Activated CD8-positive, alpha-beta memory T cell treated with anti-CD3 and anti-CD28 coated beads for 48 hours (primary cell): ENCODE measurements around the gene TBXAS1.

Source experiments
- DNase-seq, 3 experiments: peaks; one replicate each; pipeline ENCODE4 v3.0.0-alpha.2; 2020; ENCODE audit warnings: low read depth in 2 of 3, low spot score in 2 of 3

TBXAS1 gene

DNA sequence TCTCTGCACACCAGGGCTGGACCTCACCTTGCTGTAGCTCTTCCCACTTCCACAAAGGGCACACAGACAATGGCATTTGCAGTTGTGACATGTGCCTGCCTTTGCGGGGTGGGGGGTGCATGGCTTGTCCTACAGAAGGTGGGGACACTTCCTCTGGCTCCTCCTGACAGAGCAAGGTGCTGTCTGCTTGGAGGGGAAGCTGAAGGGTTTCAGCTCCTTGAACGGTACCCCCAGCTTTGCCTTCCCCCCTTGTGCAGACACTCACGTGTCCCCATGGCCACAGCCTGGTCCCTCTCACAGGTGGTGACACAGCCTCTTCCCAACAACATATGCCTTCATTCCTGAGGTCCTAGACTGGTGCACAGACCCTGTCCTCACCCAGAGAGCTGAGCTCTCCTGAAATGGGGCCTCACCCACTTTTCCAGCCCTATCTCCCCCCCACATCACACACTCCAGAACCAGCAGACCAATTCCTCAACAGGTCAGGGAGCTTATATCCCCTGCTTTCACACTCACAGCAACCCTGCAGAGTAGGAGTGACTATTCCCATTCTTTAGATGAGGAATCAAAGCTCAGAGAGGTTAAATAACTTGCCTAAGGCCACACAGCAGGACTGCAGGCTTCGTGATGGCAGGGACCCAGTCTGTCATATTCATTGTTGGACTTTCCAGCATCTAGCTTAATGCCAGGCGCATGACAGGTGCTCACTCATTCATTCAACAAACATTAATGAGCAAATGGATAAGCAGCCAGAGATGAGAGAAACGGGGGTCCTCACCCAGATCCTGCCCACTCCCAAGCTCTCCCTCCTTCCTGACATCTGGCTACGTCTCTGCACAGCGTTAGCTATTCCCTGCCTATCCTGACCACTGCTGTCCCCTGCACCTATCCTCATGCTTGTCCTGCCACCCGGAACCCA lies 189.3 kb downstream of the TBXAS1 start:
- DNase-seq, result no peak

DNA sequence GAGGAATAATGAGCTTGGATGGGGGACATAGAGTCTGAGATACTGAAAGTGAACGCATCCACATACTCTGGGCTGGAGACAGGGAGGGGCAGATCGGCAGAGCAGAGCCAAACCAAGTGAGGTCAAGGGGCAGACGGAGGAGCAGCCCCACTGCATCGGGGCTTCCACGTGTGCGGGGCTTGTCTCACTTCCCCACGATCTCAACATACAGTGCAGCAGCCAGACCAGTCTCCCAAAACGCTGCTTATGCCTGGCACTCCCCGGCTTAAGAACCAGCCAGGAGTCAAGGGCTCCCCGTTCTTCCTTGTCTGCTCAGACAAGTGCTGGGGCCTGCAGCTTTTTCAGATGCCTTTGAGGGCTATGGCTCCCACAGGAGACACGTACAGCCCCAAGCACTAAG lies 190.1 kb downstream of the TBXAS1 start:
- no peak for DNase-seq

DNA sequence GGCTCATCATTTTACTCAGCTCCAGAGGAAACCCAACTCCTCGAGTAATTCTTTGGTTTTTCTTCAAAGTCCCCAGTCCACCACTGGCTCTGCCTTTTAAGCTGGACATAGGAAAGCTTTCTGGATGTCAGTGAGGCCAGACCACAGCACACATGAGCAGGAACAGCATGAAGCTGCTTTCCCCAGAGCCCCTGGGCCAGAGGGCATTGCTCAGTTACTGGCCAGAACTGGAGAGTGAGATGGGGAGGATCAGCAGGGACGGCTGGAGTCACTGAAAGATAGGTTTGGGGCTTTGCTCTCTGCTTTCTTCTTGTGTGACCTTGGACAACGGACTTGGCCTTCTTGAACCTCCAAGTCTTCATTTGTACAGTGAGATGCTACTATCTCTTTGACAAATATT lies 190.5 kb downstream of the TBXAS1 start:
- no peak for DNase-seq

DNA sequence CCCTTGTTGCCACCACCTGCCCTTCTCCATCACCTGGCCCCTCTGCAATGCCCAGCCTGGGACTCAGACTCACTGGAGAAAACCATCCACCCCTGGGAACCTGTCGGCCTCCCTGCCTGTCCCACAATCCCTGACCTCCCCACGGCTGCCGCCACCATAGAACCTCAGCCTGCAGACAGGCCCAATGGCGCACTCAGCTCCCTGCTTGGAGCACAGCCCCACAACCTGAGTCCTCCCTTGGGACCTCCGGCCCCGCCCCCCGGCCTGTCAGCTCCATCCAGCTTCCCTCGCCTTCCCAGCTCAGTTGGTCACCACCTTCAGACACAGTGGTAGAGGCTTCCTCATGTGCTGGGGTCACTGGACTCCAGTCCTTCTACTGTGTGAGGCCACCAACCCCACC lies 192.5 kb downstream of the TBXAS1 start:
- no peak for DNase-seq

DNA sequence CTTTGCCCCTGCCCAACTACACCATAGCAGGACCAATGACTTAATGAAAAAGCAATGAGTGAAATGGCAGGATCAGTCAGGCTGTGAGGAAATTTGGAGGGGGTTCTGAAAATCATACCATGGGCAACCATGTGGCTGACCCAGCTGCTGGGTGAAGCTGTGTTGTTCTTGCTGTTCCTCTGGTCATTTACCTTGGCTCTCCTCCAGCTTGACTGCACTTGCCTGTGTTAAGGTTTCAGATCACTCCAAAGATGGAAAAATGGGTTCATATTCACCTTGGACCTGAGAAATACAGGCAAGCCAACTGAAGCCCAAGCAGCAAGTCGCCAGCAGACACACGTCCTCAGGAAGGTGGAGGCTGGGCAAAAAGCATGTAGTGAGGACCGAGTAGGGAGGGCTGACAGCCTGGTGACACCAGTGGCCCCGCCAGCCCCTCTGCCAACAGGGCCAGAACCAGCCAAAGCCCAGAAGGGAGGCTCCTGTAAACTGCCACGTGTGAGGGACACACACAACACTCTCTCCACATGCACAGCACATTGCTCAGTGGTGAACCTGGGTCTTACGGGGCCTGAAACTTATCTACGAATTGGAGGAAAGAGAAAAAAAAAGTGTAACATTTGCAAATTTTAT lies 193.6 kb downstream of the TBXAS1 start:
- no peak for DNase-seq

DNA sequence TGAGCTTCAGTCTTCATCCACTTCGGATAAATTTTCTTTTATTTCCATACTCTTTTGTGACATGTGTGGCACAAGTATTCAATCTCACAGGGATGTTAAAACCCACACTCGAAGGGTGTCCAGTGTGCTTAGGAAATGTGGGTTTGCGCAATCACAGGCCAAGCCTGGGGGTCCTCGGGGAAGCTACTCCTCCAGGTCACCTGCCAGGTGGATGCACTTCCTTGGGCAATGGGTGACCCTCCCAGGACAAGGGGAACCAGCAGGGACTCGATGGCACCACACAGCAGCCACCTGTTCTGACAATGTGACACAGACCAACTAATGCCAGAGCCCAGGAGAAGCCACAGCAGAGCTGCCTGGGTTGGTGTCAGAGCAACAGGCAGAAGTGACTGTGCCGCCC lies 194.7 kb downstream of the TBXAS1 start:
- DNase-seq, result no peak

DNA sequence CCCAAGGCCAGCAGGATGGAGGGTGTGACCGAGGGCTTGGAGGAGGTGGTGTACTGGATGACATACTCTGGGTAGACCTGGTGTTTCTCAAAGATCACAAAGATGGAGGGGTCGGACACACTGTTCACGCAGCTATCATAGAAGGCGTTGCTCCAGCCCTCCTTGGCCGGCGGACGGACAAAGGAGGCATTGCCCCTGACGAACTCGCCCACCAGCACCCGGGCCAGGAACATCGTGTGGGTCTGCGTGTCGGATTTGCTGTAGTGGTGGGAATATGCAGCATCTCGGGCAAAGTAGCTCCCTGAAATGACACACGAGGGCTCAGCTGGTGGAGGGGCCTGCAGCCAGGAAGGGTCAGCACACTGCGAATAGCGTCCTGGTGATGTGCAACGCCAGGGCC lies 195.5 kb downstream of the TBXAS1 start:
- DNase-seq, result no peak

DNA sequence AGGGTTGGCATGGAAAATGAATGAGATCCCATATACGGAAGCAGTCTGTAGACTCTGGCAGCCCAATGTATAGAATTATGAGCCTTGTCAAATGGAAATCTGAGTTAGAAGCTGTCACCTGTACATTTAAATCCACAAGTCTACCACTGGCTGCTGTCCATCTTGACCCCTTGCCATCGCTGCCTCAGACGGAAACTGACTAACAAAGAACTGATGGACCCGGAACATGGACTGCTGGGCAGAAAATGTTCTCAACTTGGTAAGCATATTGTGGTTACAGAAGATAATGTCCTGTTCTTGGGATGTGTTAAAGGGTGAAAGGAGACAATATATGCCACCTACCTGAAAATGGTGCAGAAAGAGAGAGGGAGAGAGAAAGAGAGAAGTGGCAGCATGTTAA lies 196.2 kb downstream of the TBXAS1 start:
- no peak for DNase-seq

DNA sequence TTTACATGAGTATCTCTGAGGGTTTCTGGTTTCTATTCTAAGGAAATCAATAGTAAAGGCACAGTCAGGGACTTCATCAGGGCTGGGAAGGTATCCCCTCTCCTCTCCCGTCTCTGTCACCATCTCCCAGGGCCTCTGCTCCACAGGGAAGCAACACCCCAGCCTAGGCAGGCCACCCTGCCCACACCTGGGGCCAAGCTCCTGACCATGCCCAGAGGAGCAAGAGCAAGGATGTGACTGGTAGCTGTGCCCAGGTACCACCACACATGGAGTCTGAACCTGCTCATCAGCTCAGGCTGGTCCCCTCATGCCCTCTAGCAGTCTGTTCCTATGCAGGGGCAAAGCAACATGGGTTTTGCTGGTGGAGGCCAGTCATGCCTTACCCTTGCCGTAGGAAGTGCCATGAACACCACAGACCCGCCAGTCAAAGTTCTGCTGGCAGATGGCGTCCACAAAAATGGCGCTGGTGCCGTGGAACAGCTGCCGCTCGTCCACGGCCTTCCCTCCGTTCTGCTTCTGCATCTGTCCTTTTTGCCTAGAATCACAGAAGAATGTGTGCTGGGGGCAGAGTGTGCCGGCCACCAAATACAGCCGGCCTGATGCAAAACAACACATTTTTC lies 196.9 kb downstream of the TBXAS1 start:
- DNase-seq, result no peak

DNA sequence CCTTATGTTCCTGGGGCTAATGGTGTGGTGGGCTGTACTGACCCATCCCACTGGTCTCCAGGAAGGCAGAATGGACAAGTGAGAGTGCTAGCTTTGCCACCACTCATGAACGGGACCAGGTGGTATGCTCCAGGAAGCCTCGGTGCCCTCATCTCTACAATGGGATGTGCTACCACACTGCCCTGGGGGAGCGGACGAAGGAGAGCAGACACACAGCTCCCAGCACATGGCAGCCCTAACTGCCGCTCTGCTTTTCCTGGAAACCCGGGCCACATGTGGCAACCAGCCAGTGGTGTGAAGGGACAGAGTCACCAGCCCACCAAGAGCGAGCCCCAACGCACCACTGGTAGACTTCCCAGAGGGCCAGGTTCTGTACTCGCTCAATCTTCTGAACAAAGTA lies 197.9 kb downstream of the TBXAS1 start:
- DNase-seq, result no peak

DNA sequence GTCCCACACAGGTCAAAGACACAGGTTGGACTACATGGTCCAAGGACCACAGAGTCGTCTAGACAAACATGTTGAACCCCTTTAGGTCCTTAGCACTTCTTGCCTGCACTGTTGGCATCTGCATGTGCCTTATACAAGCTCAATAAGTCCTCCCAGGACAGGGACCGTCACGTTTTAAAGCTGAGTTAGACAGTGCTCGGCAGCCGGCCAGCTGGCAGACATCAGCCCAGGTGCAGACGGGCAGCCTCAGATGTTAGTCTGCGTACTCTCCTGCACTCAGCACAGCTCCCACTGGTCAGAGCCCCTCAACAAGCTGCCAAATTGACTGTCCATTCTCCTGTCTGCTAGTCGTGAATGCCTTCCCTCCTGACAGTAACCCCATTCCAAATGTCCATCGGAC lies 198.8 kb downstream of the TBXAS1 start:
- DNase-seq, result no peak

DNA sequence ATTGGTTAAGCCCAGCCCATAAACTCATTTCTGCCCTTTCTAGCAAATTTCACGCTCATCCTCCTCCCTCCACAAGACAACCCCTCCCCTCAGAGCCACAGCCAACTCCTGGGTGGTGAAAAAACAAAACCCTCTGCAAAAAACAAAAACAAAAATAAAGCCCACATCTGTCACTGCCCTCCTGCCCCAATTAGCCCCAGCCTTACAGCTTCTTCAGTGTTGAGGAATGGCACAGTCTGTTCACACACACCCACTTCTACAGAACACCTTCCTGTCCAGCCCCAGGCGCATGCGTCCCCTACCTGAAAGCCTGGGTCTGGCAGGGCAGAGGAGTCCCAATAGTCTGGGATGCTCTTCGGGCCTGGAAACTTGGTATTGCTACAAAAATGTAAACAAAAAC lies 199.2 kb downstream of the TBXAS1 start:
- no peak for DNase-seq

DNA sequence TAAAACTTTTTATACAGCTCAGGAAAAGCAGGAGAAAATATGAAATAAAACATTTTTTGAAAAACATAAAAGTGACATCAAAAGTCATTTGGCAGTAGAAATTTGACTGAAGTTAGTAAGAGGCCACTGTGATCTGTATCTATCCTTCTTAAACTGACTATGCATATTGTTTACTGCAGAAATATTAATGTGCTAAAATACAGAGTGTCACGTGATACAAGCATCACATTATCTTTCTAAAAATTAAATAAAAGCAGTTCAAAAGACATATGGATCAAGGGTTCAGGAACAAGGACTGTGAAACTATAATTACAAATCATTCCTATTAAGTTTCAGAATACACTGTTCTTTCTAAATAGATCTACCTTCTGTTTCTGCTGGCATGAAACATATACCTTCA lies 200.0 kb downstream of the TBXAS1 start:
- no peak for DNase-seq

DNA sequence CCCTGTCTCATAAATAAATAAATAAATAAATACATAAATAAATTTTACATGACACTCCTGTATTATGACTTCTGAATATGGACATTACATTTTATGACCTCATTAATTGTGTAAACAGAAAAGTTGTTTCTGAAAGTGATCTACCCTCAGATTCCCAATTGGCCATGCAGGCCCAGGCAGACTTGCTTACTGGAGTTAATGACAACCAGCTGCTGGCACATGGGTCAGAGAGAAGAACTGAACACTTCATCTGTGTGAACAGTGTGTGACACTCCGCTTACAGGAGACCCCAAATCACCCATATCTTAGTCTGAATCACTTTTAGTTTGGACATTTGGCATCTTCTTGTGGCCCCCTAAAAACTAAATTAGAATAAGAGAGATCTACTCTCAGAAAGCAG lies 202.3 kb downstream of the TBXAS1 start:
- no peak for DNase-seq

DNA sequence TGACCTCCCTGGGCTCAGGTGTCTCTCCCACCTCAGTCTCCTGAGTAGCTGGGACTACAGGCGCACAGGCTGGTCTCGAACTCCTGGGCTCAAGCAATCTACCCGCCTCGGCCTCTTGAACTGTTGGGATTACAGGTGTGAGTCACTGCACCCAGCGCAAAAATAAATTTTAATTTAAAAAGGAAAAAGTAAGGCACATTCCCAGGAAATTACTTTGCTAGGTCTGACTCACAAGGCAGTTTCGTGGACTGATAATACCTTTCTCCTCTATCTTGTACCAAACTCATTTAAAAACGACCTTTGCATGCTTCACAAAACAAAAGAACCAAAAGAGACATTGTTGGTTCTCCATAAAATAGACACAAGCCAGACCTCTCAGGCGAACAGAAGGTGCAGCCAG lies 204.0 kb downstream of the TBXAS1 start:
- DNase-seq, result no peak

DNA sequence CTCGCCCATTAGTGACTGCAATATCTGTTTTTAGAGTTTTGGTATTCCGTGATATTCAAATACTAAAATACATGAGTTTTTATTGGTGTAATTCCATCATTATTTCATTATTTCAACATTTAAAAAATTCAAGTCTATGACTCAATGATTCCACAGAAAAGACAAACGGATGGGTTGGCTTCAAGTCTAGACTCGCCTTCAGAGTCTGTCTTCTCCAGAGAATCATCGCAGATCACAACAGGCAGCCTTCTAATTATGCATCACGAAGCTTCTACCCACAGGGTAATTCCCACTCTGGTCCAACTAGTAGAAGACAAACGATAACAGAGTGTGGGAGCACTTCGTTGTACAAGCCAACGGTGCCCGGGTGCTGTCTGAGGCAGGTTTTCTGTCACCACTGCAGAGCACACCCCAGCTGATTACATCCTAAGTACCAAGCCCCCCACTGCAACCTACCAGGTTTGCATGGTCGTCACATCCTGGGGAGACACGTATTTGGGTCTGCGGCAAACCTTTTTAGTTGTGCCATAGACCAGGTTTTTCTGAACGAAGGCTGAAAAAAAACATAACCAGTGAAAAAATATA lies 204.8 kb downstream of the TBXAS1 start:
- DNase-seq, result no peak

DNA sequence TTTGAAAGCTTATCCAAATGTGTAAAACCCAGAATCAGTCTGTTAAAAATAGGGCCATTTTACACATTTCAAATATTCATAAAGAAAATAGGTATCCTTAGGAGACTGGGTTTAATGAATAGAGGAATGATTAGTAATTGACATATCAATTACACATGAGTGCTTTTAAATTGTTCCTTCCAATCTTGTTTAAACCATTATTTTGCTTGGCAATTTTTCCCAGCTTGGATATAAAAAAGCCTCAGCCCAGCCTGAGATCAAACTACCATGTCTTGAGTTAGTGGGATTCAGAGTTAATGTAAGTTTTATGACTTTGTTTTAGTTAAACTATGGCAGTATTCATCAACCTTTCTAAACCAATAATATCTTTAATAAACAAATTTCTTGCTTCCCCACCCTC lies 205.4 kb downstream of the TBXAS1 start:
- DNase-seq, result no peak

DNA sequence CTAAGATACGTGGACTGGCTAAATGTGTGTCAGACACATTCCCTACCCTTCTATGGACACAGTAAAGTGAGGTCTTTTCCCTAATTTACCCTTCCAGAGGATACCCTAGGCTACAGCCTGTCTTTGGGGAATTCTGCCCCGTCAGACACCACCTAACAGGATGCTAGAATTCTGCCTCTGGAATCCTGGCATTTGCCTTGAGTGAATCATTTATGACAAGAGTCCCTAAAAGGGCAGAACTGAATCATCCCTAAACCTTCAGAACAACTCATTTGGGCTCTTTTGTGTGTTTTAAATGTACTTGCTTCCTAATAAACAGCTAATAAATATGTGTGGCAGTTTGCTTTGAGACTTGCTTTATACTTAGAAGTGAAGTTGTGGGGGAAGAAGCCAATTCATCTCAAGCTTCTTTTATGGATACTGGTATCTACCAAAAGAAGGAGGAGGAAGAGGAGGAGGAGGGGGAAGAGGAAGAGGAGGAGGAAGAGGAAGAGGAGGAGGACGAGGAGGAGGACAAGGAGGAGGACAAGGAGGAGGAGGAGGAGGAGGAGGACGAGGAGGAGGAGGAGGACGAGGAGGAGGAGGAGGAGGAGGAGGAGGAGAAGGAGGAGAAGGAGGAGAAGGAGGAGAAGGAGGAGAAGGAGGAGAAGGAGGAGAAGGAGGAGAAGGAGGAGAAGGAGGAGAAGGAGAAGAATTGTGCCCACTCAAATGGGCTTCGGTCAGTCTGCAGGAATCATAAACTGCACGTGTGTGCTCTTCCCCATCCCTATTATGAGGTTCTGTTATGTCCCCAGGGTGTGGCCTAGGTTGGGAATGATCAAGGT lies 206.5 kb downstream of the TBXAS1 start:
- DNase-seq, result no peak

DNA sequence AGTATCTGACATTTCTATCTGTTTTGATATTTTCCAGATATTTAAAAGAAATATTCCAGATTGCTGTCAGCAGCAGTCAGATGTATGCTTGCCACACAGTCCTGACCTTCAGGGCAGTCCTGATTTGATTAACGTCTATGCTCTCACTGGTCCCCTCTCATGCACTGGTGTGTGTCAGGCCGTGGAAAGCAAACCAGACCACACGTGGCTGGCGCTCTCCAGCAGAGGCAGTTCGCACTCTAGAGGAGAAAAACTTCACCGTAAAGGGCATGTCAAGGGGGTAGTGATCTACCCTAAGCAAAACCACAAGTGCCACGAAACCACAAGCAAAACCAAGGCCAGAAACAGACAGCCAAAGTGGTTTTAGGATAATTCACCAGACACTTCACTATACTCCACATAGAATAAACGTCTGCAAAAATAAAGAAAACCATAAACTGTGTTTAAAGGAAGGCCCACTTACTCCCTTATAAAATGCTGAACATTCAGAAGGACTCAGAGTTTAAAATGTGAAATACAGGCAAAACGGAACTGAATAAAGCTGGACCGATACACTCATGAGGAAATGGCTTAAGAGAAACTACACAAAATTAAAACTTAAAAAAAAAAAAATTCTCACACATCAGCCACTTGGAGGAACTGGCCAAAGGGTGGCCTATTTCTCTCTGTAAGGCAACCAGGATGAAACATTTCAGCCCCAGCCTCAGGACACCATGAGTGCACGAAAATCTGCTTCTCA lies 207.3 kb downstream of the TBXAS1 start:
- DNase-seq, result no peak

DNA sequence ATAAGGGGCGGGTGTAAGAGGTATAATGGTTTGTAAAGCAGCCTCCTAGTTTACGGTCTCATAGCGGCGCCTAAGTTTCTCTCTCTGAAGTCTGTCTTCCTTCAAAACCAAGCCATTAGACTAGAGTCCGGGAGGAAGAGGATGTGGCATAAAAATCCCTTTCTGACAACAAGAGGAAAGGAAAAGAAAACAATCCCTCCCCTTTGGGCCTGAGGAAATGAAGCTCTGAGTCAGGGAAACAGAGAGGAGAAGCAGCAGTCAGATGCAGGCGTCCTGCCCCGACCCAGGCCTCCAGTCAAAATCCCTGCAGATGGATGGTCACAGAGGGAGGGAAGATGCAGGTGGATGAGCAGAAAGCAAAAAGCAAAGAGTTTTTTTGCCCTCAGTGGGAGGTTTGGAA lies 210.0 kb downstream of the TBXAS1 start:
- no peak for DNase-seq
